Measurements from ENCODE around the gene PRM2.
"Not testable (repeated sequence)": the region's sequence is repeated elsewhere in the genome, so short reads cannot be mapped to it uniquely, and the experiment has no call there.

Gene PRM2

GRCh38 chr16:11300560-11300892, 24.2 kb upstream of the PRM2 start (continued):
- TF ChIP-seq ZNF354C (tag by site-specific recombination; IDR thresholded peaks at IDR 0.05; ENCODE audit: borderline replicate concordance, low read depth): no peak
- TF ChIP-seq ZNF639 (tag by site-specific recombination; IDR thresholded peaks at IDR 0.05): no peak
- no peak for TF ChIP-seq ZNF704 (tag by site-specific recombination; IDR thresholded peaks at IDR 0.05)
- TF ChIP-seq ZNF560 (tag by site-specific recombination; IDR thresholded peaks at IDR 0.05; ENCODE audit: borderline replicate concordance): no peak
- no peak for TF ChIP-seq ZNF292 (tag by site-specific recombination; IDR thresholded peaks at IDR 0.05; ENCODE audit: borderline replicate concordance, low read depth)
- TF ChIP-seq ZNF416 (tag by site-specific recombination; IDR thresholded peaks at IDR 0.05): no peak
- TF ChIP-seq RBAK (tag by site-specific recombination; IDR thresholded peaks at IDR 0.05): no peak
- TF ChIP-seq ZNF600 (tag by site-specific recombination; IDR thresholded peaks at IDR 0.05): no peak
- no peak for TF ChIP-seq ZNF184 (tag by site-specific recombination; IDR thresholded peaks at IDR 0.05)
- no peak for TF ChIP-seq ZNF677 (tag by site-specific recombination; IDR thresholded peaks at IDR 0.05)

GRCh38 chr16:11299865-11300559, 23.7 kb upstream of the PRM2 start:
- Histone ChIP-seq H3K4me1 (ENCODE audit: control insufficient read depth, insufficient read depth, low read length) (0 out of 2 replicates have a peak, but pooled peaks cover 2% of the 10 kb centered on the region), H3K27ac (ENCODE audit: extremely low read depth, low read depth, low read length) (no peak overlapping the region), H3K36me3 (ENCODE audit: control insufficient read depth in 2 of 2, insufficient read depth in 1 of 2, low read length in 2 of 2) (no peaks in the 10 kb centered on the region), H3K4me3 (ENCODE audit: low read depth, low read length) (no peak overlapping the region), H3K9me3 (ENCODE audit: control insufficient read depth, insufficient read depth, low read depth, low read length) (no peaks in the 10 kb centered on the region)
- POLR2A ChIA-PET: no interaction called here
- TF ChIP-seq REST (tag by site-specific recombination; IDR thresholded peaks at IDR 0.05) (no peak), ZNF623 (tag by site-specific recombination; IDR thresholded peaks at IDR 0.05) (no peak), PRDM1 (tag by site-specific recombination; IDR thresholded peaks at IDR 0.05) (no peak), ZNF335 (tag by site-specific recombination; conservative IDR thresholded peaks at IDR 0.05) (no peak), ZNF37A (tag by site-specific recombination; IDR thresholded peaks at IDR 0.05) (no peak), ZNF670 (tag by site-specific recombination; IDR thresholded peaks at IDR 0.05; ENCODE audit: low read depth) (no peak), ZNF837 (tag by site-specific recombination; IDR thresholded peaks at IDR 0.05) (no peak), ZNF221 (tag by site-specific recombination; IDR thresholded peaks at IDR 0.05; ENCODE audit: borderline replicate concordance) (no peak), SP2 (tag by site-specific recombination; IDR thresholded peaks at IDR 0.05) (no peak)
- CTCF ChIA-PET: no interaction called here

GRCh38 chr16:11298950-11299547, 22.8 kb upstream of the PRM2 start:
- H3K36me3 ChIP-seq (ENCODE audit: control insufficient read depth in 2 of 2, insufficient read depth in 1 of 2, low read length in 2 of 2); H3K4me1 ChIP-seq (ENCODE audit: control insufficient read depth, insufficient read depth, low read length); H3K9me3 ChIP-seq (ENCODE audit: control insufficient read depth, insufficient read depth, low read depth, low read length); CTCF ChIA-PET; H3K4me3 ChIP-seq (ENCODE audit: low read depth, low read length); H3K27ac ChIP-seq (ENCODE audit: extremely low read depth, low read depth, low read length); POLR2A ChIA-PET: not testable (repeated sequence)

All from HEK293 (cell line).